Lower leg skin (tissue), 4 donors: ENCODE measurements around the gene XYLT1. TPM values are rescaled to one million over a fixed set of nuclear protein-coding genes. Genes with fewer than 3 reads are reported as not detected.
A peak's percentile ranks its signal among the peaks of the same experiment; 100 is the strongest.

Experiments used
- DNase-seq, 2 donors: peaks; one replicate each; pipeline ENCODE4 v3.0.0-alpha.2; 2019; ENCODE audit warnings: low spot score in 2 of 2
- H3K4me3 ChIP-seq: fragments of 200-600 bp; sonication (generic); 2 replicates; pipeline ENCODE4 v1.5.1; 2017; ENCODE audit warnings: mild to moderate bottlenecking, low read depth; ENCODE audit not compliant: poor library complexity, severe bottlenecking
- POLR2A ChIP-seq, 2 donors: fragments of 450-650 bp; IDR thresholded peaks; one replicate each; pipeline ENCODE4 v1.6.1; 2016 to 2017; ENCODE audit warnings: antibody characterized with exemption in 2 of 2, mild to moderate bottlenecking in 1 of 2, moderate library complexity in 1 of 2
- WGBS, 2 donors: methylation state at CpG; one replicate each; pipeline ENCODE4 v1.1.5; 2018; 5-methylcytosine and 5-hydroxymethylcytosine counted together
- intact Hi-C: fragments of 100-400 bp; cut with DNase I; formaldehyde crosslinking; loops from one replicate; pipeline ENCODE4 v1.15.0; 2023; ENCODE audit warnings: low total_unique reads
- total RNA-seq, 4 donors: library from RNA; depleted of rRNA; stranded (reverse); fragments of >200 nt; gene quantifications; one replicate each; pipeline ENCODE4 v1.1.0, GENCODE V29; 2016
- TF ChIP-seq, protein P1 (sequence below), 3 donors: fragments of 450-650 bp; IDR thresholded peaks; one replicate each; pipeline ENCODE4 v1.5.1; 2016; ENCODE audit warnings: antibody characterized with exemption in 3 of 3, mild to moderate bottlenecking in 3 of 3, moderate library complexity in 2 of 3

The XYLT1 gene
- total RNA-seq, 4 donors from 2014 or later, result 17.2 to 20.3 (median 19.7) TPM

DNA sequence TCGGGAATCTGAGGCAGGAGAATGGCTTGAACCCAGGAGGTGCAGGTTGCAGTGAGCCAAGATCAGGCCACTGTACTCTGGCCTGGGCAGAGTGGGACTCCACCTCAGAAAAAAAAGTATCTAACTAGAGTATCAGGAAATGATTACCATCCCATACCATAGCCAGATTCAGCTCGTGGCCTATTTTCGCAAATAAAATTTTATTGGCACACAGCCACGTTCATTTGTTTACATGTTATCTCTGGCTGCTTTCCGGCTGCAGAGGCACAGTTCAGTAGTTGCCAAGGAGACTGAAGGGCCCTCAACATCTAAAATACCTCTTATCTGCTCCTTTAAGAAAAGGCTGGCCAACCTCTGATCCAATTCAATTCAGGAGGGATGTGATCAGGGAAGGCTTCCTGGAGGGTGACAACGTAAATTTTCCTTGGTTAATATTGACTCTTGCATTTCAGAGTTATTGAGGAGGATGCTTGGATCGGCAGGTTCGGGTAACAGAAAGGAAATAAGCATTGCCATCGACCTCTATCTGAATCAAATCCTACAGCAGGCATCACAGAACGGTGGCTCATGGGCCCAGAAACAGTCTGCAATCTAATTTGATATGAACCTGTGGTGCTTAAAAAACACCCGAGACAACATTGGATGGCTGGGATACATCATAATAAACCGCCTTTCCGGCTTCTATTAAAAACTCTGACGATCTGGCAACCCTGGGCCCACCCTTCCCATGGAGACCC is 73.8 kb downstream of the XYLT1 start:
- TF ChIP-seq POLR2A (IDR thresholded peaks at IDR 0.05), result no peak
- TF ChIP-seq, protein P1, sequence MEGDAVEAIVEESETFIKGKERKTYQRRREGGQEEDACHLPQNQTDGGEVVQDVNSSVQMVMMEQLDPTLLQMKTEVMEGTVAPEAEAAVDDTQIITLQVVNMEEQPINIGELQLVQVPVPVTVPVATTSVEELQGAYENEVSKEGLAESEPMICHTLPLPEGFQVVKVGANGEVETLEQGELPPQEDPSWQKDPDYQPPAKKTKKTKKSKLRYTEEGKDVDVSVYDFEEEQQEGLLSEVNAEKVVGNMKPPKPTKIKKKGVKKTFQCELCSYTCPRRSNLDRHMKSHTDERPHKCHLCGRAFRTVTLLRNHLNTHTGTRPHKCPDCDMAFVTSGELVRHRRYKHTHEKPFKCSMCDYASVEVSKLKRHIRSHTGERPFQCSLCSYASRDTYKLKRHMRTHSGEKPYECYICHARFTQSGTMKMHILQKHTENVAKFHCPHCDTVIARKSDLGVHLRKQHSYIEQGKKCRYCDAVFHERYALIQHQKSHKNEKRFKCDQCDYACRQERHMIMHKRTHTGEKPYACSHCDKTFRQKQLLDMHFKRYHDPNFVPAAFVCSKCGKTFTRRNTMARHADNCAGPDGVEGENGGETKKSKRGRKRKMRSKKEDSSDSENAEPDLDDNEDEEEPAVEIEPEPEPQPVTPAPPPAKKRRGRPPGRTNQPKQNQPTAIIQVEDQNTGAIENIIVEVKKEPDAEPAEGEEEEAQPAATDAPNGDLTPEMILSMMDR (IDR thresholded peaks at IDR 0.05), result no peak
- peak; percentile 29 to 62 for DNase-seq
- intact Hi-C loops, result no loop called here
- H3K4me3 ChIP-seq, result no peak overlapping the region
- WGBS, 2 donors, result 53 to 56% methylated on average over 14 of the region's 14 CpGs

DNA sequence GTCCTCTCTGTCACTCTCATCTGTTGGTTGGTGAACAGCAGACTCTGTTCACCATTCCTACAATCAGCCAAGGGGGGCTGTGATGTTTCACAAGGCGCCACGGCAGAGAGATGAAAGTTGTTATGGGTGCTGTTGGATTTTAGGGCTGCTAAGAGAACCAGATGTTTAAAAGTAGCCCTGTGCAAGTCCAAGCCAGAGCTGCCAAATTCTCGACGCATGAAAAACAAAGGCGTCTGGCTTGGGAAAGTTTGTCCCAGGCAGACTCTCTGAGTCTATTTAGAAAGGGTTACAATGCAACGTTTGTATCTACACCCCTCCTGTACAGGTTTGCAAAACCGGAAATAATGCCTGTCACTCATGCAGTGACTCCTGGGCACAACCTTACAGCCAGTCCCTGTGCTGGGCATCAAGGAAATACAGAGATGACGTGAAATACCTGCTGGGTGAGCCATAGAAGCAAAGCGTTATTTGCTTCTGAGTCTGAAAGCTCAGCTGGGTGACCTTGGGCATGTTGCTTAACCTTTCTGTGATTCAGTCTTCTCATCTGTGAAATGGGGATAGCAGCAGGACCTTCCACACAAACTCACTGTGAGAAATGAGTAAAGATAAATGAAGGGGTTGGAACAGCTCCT is 74.8 kb downstream of the XYLT1 start:
- no peak for TF ChIP-seq POLR2A (IDR thresholded peaks at IDR 0.05)
- TF ChIP-seq, protein P1 (IDR thresholded peaks at IDR 0.05), result no peak
- 61 to 64% methylated on average over 9 of the region's 9 CpGs for WGBS, 2 donors
- H3K4me3 ChIP-seq, result no peak overlapping the region
- intact Hi-C loops, result no loop called here
- DNase-seq, result peak; percentile 33 to 76

DNA sequence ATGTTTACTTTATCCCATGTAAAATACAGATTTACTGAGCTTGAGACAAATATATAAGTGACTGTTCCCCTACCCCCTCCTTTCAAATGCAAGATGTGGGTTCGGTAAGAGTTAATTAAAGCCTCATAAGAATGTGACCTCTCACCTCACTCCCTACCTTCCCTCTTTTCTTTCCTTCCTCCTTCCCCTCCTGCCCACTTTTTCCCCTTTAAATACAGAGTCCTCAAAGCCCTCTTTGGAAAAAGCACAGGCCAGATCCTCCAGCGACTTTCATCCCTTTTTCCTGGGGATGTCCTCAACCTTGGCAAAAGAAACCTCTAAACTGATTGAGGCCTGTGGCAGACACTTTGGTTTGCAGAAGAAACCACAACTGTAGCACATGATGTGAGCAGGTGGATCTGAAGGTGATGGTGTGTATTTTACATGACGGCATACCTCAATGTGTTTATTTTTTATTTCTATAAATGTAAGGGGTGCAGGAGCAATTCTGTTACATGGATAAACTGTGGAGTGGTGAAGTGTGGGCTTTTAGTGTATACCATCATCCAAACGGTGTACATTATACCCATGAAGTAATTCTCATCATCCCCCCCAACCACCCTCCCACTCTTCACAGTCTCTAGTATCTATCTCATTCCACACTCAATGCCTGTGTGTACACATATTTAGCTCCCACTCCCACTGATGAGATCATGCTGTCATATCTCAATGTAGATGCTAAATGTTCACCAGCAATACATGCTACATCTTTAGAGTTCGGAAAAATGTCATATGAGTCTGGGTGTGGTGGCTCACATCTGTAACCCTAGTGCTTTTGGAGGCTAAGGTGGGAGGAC is 77.7 kb downstream of the XYLT1 start:
- 93 to 94% methylated on average over 5 of the region's 5 CpGs for WGBS, 2 donors

DNA sequence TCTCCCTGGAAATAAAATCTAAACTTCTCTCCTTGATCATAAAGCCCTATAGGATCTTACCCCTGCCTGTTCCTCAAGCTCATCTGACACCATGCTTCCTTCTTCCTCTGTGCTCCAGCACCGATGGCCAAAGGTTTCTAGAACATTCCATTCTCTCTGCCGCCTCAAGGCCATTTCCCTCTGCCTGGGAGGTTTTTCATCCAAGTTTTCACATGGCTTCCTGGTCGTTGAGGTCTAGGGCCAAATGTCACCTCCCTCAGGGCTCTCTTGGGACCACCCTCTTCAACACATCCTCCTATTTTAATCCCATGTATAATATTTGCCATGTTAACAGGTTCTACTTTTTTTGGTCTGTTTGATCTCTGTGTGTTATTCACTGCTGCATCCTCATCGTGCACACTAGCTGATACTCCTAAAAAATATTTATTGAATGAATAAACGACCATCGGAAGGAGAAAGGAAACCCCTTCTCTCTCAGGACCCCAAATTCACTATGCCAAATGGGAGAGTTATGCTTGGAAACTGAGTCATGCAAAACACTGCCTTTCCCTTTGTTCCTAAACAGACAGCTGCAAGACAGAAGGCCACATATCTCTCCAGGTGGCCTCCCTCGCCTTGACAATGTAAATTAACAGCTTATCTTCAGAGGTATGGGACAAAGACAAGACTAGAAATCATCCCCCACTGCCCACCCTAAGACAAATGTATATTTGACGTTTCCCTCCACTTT is 78.5 kb downstream of the XYLT1 start:
- 77 to 83% methylated on average over 8 of the region's 8 CpGs for WGBS, 2 donors
- DNase-seq, result no peak
- intact Hi-C loops, result no loop called here
- TF ChIP-seq, protein P1 (IDR thresholded peaks at IDR 0.05), result no peak
- no peak for TF ChIP-seq POLR2A (IDR thresholded peaks at IDR 0.05)
- H3K4me3 ChIP-seq, result no peak overlapping the region

More for the DNA sequence above, 77.7 kb downstream of the XYLT1 start:
- intact Hi-C loops, result no loop called here
- no peak for TF ChIP-seq POLR2A (IDR thresholded peaks at IDR 0.05)
- TF ChIP-seq, protein P1 (IDR thresholded peaks at IDR 0.05), result no peak
- H3K4me3 ChIP-seq, result no peak overlapping the region
- DNase-seq, result no peak

DNA sequence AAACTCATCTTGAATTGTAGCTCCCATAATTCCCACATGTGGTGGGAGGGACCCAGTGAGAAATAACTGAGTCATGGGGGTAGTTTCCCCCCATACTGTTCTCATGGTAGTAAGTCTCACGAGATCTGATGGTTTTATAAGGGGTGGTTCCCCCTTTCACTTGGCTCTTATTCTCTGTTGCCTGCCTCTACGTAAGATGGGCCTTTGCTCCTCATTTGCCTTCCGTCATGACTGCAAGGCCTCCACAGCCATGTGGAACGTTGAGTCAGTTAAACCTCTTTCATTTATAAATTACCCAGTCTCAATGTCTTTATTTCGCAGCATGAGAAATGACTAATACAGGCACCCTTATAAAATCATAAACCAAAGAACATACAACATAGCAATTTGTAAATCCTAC is 79.0 kb downstream of the XYLT1 start:
- DNase-seq, result no peak
- TF ChIP-seq, protein P1 (IDR thresholded peaks at IDR 0.05), result no peak
- no peak for TF ChIP-seq POLR2A (IDR thresholded peaks at IDR 0.05)
- H3K4me3 ChIP-seq, result no peak overlapping the region
- intact Hi-C loops, result no loop called here
- WGBS, 2 donors, result 90 to 95% methylated on average over 5 of the region's 5 CpGs
